Measurements from ENCODE around the gene CT45A1.
"Not testable (repeated sequence)": the region's sequence is repeated elsewhere in the genome, so short reads cannot be mapped to it uniquely, and the experiment has no call there.

Gene CT45A1, protein sequence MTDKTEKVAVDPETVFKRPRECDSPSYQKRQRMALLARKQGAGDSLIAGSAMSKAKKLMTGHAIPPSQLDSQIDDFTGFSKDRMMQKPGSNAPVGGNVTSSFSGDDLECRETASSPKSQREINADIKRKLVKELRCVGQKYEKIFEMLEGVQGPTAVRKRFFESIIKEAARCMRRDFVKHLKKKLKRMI

DNA sequence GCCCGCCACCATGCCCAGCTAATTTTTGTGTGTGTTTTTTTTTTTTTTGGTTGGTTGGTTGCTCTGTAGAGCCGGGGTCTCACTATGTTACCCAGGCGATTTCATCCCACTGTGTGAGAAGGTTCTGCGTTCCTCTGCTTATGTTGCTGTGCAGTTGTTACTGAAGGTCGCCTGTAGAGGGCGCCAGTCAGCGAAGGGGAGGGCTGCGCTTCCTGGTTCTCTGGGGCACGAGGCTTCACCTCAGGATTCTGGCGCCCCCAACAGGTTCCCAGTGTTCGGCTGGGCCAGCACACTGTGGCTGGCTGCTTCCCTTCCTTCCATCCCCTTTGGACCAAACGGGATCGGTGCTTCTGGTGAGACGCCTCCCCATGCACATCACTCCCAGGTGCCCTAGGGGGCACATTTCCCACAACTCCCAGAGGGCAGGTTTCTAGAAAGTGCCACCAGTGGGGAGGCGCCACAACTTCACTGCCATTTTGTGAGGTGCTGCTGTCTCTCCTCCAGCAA is at the start of gene CT45A1:
Gene CT45A1 (plus strand): TSS at position 457 of the 507 bp plus-strand sequence. CDS start 5,302 bp downstream, outside the sequence.
- ATAC-seq = not testable (repeated sequence)

DNA sequence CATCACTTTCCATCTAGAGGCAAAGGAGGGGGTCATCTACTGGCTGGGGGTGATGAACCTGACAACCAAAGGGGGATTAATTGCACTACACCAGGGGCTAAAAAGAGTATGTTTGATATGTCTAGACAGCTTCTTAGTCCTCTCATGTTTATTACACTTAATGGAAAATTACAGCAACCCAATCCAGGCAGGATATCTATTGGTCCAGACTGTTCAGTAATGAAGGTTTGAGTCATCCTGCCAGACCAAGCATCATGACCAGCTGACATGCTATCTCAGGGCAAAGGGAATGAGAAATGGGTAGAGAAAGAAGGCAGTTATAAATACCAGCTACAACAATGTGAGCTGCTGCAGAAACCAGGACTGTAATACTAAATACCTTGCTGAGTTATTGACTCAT is 40.5 kb upstream of the CT45A1 start:
- ATAC-seq = not testable (repeated sequence)

DNA sequence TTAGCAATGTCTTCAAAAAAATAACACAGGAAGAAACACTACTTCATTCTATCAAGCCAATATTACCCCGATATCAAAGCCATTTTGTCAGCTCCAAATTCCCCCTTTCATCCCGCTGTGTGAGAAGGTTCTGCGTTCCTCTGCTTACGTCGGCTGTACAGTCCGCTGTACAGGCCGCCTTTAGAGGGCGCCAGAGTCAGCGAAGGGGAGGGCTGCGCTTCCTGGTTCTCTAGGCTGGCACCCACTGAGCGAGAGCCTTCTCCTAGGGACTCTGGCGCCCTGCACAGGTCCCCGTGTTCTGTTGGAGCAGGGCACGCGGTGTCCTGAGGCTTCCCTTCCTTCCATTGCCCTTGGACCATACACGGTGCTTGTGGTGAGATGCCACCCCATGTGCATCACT is 25.3 kb upstream of the CT45A1 start:
- no peak for ATAC-seq

GRCh38 chrX:135695471-135695870 is 18.0 kb upstream of the CT45A1 start:
- no peak for ATAC-seq

- ATAC-seq = no peak
Measured at GRCh38 chrX:135697601-135698000, 15.8 kb upstream of the CT45A1 start.

GRCh38 chrX:135698924-135699323 is 14.5 kb upstream of the CT45A1 start:
- no peak for ATAC-seq

DNA sequence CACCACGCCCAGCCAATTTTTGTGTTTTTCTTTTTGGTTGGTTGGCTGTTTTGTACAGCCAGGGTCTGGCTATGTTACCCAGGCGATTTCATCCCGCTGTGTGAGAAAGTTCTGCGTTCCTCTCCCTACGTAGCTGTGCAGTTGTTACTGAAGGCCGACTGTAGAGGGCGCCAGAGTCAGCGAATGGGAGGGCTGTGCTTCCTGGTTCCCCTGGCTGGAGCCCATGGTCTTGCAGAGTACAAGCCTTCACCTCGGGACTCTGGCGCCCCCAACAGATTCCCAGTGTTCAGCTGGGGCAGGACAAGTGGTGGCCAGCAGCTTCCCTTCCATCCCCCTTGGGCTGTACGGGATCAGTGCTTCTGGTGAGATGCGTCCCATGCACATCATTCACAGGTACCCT is 5.6 kb upstream of the CT45A1 start:
- ATAC-seq = no peak

DNA sequence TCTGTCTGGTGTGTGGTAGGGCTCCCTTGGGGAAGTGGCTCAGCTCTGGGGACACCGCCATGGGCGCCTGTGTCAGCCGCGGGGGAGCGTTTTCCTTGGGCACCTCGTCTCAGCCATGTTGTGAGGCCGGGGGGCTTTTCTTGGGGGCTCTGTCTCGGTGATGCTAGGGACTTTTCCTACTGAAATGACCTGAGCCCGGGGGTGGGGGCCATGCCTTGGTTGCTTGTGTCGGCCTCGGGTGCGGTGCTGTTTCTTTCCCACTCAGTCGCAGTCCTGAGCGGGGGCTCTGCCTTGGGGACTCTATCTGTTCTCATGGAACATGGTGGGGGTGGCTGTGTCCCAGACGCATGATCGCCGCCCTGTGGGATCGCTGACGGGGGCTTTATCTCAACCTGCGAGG is 356 bp downstream of the CT45A1 start:
- ATAC-seq = no peak

GRCh38 chrX:135734666-135735065 is 21.2 kb downstream of the CT45A1 start:
- not testable (repeated sequence) for ATAC-seq

DNA sequence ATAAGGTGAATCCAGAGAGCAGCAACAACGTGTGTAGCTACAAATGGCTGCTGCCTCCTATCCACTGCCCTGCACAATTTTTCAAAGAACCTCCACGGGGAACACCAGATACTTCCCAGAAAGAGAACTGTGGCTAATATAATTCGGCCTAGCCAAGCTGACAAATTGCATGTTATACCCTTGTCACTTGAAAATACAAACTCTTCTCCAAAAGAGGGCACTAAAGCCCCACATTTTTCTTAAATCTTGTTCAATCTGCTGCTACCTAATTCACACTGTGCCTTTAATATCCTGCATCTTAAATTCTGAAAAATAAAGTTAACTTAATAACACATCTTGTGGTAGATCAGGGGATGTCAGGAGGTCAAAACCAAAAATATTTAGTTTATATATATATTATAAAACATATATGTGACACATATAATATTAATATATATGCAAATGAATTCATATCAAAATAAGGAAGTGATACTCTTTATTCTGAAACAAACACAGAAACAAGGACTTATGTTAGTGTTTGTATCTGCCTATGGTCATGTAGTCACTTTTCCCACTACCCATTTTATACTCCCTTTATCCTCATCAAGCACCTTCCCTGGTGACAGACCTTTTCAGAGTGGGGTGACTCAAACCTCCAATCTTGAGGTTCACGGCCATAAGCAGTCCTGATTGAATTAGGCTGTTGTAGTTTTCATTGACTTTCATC is 24.1 kb downstream of the CT45A1 start:
- ATAC-seq = no peak

DNA sequence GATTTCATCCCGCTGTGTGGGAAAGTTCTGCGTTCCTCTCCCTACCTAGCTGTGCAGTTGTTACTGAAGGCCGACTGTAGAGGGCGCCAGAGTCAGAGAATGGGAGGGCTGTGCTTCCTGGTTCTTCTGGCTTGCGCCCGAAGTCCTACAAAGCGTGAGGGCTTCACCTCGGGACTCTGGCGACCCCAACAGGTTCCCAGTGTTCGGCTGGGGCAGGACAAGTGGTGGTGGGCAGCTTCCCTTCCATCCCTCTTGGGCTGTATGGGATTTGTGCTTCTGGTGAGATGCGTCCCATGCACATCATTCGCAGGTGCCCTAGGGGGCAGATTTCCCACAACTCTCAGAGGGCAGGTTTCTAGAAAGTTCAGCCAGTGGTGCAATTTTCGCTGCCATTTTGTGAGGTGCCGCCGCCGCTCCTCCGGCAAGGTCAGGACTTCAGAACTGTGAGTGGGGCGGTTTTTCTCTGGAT is 27.3 kb downstream of the CT45A1 start:
- ATAC-seq = no peak

- ATAC-seq = no peak
Measured at GRCh38 chrX:135741192-135741715, 27.8 kb downstream of the CT45A1 start.

- not testable (repeated sequence) for ATAC-seq
Measured at GRCh38 chrX:135744739-135745138, 31.3 kb downstream of the CT45A1 start.

GRCh38 chrX:135768091-135768490 is 54.7 kb downstream of the CT45A1 start, which contains the start of gene CT45A3:
Gene CT45A3, minus strand, starts transcription at chrX:135768191. Its CDS starts 3,747 bp downstream, at chrX:135764444.
- ATAC-seq = not testable (repeated sequence)
